Astrocyte of the spinal cord (primary cell): Measurements from ENCODE around the gene SP6.

Experiments
- DNase-seq: peaks from one replicate; pipeline ENCODE4 v3.0.0; 2011; ENCODE audit warnings: low read depth, low spot score
- H3K4me3 ChIP-seq: 2 replicates; pipeline ENCODE4 v1.5.1; 2011; ENCODE audit warnings: low read depth, mild to moderate bottlenecking, low read length, moderate library complexity
- CTCF ChIP-seq: IDR thresholded peaks from 2 replicates; pipeline ENCODE4 v1.5.1; 2012; ENCODE audit warnings: low read depth, mild to moderate bottlenecking, low read length, inconsistent platforms
- in situ Hi-C: cut with HindIII; loops from 2 replicates; pipeline ENCODE4 v1.10.0; 2017; ENCODE audit warnings: low sequenced_read_pairs

The SP6 gene

GRCh38 chr17:47884905-47885730 is 34.2 kb upstream of the SP6 start:
- in situ Hi-C loops, result no loop called here
- TF ChIP-seq CTCF, result no peak
- DNase-seq, result no peak
- H3K4me3 ChIP-seq, result no peak overlapping the region

GRCh38 chr17:47884427-47884740 is 33.4 kb upstream of the SP6 start:
- DNase-seq, result no peak
- in situ Hi-C loops, result no loop called here
- H3K4me3 ChIP-seq, result no peak overlapping the region
- no peak for TF ChIP-seq CTCF

GRCh38 chr17:47883589-47884426 is 32.8 kb upstream of the SP6 start:
- no peak for TF ChIP-seq CTCF
- in situ Hi-C loops, result no loop called here
- no peak for DNase-seq
- H3K4me3 ChIP-seq, result no peak overlapping the region

GRCh38 chr17:47882695-47883588 is 32.0 kb upstream of the SP6 start:
- no peak for DNase-seq
- in situ Hi-C loops, result no loop called here
- no peak for TF ChIP-seq CTCF
- no peak overlapping the region for H3K4me3 ChIP-seq

- no peak overlapping the region for H3K4me3 ChIP-seq
- no peak for DNase-seq
- no peak for TF ChIP-seq CTCF
- in situ Hi-C loops, result no loop called here
Observed at GRCh38 chr17:47882247-47882646, 31.3 kb upstream of the SP6 start.

GRCh38 chr17:47879776-47880454 is 29.0 kb upstream of the SP6 start:
- no peak for TF ChIP-seq CTCF
- in situ Hi-C loops, result no loop called here
- H3K4me3 ChIP-seq, result no peak overlapping the region
- DNase-seq, result no peak
